HG02588 (cell line): Measurements from ENCODE around the gene SLC16A3.

Source experiments
- ATAC-seq: cut with Tn5 transposase; IDR thresholded peaks from one replicate; pipeline ENCODE4 v1.9.1; 2021; ENCODE audit warnings: mild to moderate bottlenecking, moderate library complexity; ENCODE audit not compliant: unreplicated experiment

The SLC16A3 gene

GRCh38 chr17:82280537-82280936 lies 51.7 kb downstream of the SLC16A3 start:
- ATAC-seq, result no peak

DNA sequence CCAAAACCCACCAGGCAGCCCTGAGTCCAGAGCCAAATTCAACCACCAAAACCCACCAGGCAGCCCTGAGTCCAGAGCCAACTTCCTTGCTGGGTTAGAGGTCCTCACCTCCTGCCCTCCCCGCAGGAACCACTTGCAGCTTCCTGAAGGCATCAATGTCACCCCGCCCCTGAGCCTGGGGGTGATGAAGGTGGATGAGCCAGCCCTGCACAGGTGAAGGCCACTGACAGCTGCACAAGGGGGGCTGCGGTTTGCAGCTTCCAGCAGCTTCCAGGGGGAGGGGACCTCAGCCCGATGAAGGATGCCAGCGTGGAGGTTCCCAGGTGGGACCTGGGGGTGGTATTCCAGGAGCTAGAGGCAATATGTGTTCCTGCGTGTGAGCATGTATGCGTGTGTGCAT lies 52.2 kb downstream of the SLC16A3 start:
- no peak for ATAC-seq

- ATAC-seq, result no peak
Measured at GRCh38 chr17:82281502-82282238, 52.8 kb downstream of the SLC16A3 start.

DNA sequence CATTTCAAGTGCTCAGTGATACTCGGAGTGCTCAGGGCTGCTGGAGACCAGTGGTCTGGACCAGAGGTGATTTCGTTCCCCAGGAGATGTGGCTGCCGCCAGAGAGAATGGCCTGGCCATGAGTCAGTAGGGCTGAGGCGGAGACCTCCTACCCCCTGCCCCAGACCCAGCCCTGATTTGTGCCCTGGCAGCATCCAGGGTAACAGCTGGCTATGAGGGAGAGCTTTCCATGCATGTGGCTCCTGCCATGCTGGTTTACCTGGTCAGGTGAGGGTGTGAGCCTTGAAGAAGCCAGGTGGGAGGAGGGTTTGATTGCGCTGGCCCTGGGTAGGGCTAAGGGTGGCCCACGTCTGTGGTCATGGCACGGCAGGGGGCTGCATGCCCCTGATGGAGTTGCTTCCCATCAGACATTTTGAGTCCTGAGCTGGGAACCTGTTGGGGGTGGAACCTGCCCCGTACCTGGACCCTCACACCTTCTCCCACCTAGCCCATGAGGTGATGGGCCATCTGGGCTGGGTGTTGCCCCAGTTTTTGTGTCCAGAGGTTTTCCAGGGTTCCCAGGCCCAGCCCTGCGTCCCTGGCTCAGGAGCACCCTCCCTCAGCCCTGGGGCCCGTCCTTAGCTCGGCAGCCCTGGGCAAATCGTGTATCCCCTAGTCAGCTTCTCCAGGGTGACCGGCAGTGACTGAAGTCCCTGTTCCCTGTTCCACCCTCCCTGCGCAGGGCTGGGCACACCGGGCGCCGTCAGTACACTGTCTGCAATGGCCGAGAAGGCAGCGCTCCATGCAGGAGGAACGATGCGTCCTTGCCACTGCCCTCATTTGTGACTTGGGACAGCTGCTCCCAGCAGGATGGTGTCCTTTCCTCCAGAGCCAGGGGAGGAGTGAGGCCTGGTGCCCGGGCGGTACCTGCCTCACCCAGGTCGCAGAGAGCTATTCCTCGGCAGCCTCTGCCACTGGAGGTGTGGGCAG lies 53.7 kb downstream of the SLC16A3 start:
- ATAC-seq, result no peak

DNA sequence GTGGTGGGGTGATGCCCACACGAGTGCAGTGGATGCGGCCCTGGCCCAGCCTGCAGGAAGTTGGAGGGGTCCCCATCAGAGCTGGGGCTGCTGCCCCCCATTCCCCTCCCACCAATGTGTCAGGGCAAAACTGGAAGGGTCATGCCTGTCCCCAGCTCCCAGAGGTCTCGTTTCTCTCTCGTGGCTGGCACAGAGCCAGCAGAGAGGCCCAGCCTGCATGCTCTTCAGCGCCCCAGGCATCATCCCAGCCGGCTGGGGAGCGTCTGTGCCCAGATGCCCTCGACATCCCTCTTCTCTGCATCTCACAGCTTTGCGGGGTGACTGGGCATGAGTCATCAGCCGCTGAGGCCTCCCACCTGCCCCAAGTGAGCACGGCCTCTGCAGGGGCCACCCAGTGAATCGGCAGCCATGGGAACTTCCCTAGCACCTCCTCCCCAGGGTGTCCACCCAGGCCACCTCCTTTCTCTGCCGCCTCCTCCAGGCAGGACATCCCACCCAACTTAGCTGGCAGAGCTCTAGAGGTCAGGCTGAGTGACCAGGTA lies 54.4 kb downstream of the SLC16A3 start:
- no peak for ATAC-seq

- no peak for ATAC-seq
Measured at GRCh38 chr17:82285141-82285540, 56.3 kb downstream of the SLC16A3 start.

DNA sequence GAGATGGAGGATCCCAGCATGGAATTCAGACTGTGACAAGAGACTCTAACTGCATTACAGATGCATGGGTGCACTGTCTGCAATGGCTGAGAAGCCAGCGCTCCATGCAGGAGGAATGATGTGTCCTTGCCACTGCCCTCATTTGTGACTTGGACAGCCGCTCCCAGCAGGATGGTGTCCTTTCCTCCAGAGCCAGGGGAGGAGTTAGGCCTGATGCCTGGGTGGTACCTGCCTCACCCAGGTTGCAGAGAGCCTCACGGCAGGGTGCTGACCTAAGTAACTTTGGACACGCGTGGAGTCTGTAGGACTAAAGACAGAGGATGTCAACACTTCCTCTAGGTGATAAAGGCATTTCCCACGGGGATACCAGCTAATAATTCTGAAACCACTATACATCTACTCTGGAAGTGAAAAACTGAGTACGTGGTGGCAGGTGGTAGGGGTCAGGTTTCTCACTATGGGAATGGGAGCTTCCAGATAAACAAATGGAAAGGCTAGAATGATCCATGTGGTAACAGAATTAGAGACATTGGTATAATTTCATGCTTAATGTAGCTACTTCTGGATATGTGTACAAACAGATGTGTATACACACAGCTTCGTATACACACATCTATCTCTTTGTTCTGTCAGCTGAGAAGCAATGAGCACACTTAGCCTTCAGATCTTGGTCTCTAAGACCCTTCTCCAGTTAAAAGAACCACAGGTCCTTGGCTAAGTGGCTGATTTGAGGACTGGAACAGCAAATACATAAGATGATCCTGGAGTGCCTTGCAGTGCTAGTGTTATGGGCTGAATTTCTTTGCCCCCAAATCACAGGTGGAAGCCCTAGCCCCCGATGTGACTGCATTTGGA lies 58.4 kb downstream of the SLC16A3 start:
- no peak for ATAC-seq

- no peak for ATAC-seq
Measured at GRCh38 chr17:82287868-82288801, 59.3 kb downstream of the SLC16A3 start.
